Measurements from ENCODE around the gene TICAM2. TPM values are rescaled to one million over a fixed set of nuclear protein-coding genes. Genes with fewer than 3 reads are reported as not detected.

TICAM2 gene
- total and polyA plus RNA-seq, 2 donors: 3.0 to 11.9 TPM

Other genes with a start within 250 kb of the TICAM2 start
- 42.1 TPM for gene FEM1C, start 57.7 kb downstream of the TICAM2 start, total RNA-seq
- 11.0 TPM for gene FEM1C, start 57.7 kb downstream of the TICAM2 start, polyA plus RNA-seq
- 150 TPM for gene TMED7, start 23.6 kb upstream of the TICAM2 start, total RNA-seq
- gene TMED7, start 23.6 kb upstream of the TICAM2 start, polyA plus RNA-seq: 49.0 TPM
- gene CDO1, start 214.2 kb upstream of the TICAM2 start, total RNA-seq: 21.1 TPM
- gene CDO1, start 214.2 kb upstream of the TICAM2 start, polyA plus RNA-seq: 18.2 TPM
- 75.9 TPM for gene ATG12, start 239.1 kb upstream of the TICAM2 start, total RNA-seq
- gene ATG12, start 239.1 kb upstream of the TICAM2 start, polyA plus RNA-seq: 31.8 TPM
- 159 TPM for gene AP3S1, start 239.5 kb upstream of the TICAM2 start, total RNA-seq
- 78.6 TPM for gene AP3S1, start 239.5 kb upstream of the TICAM2 start, polyA plus RNA-seq

Measured in urinary bladder (tissue), 2 donors.